ENCODE measurements around the gene HACD2. TPM values are rescaled to one million over a fixed set of nuclear protein-coding genes. Genes with fewer than 3 reads are reported as not detected.

Gene HACD2
- polyA plus RNA-seq, 3 donors = 12.9 to 17.1 (median 15.1) TPM

DNA sequence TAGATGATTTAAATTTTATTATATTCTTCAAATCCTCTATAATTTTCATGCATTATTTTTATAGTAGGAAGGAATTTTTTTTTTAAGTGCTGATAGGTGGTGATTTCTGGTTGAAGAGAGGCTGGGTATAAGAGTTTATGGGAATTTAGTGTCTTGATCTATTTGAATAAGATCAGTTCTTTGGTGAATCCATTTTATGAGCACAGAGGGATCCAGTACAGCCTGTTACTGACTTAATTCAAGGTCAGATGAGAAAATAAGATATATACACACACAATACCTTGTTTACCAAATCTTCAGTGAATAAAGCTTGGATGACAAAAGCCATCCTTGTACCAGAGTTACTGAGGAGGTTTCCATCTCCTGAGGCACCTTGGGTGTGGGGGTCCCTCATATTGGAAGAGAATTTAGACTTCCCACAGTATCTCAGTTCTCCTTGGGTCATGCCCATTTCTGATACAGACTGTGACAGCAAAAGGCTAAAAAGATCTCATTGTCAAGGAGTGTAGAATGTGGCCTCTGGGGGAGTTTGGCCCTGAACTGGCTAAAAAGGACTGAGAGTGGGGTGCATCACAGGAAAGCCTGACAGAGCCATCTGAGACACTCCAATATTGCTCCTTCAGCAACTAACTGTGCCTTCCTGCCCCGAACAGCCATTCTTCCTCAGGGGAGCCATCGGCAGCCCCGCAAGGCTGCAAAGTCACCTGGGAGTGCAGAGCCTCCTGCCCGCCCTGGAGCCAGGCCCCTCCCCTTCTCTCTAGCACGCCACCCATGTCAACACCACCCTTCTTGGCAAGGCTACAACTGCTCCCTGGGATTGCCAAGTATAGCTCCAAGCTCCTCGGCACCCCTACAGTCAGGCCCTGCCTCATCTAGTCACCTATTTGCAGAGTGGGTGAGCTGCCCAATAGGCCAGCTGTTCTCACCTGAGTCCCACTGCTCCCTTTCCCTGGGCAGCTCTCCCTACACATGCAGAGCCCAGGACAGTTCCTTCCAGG is 43.1 kb upstream of the HACD2 start:
- H3K36me3 Mint-ChIP-seq = peaks cover 0 to 6% of the 10 kb centered on the region in 2 donors
- TF ChIP-seq CTCF (IDR thresholded peaks at IDR 0.05) = no peak
- WGBS (ENCODE audit: insufficient coverage) = 99% methylated on average over 6 of the region's 6 CpGs
- peaks cover 0 to 4% (median 3%) of the 10 kb centered on the region in 3 donors for H3K27me3 Mint-ChIP-seq (ENCODE audit: low read depth in 3 of 3)
- H3K9me3 ChIP-seq (replicated peaks in 1 of 2; ENCODE audit: control insufficient read depth in 1 of 2, insufficient read depth in 1 of 2, low read length in 2 of 2) = no peaks in the 10 kb centered on the region
- H2AFZ ChIP-seq (ENCODE audit: insufficient read depth, low read depth, low read length, poor library complexity, severe bottlenecking) = no peak overlapping the region
- intact Hi-C loops (cut with micrococcal nuclease) = no loop called here
- H3K27ac ChIP-seq (ENCODE audit: low read depth in 1 of 2, low read length in 2 of 2) = no peak overlapping the region
- H3K9me3 Mint-ChIP-seq = peaks cover 0 to 5% (median 0%) of the 10 kb centered on the region in 7 donors
- no peaks in the 10 kb centered on the region for H3K79me2 ChIP-seq (ENCODE audit: insufficient read depth, low read length)
- no peak overlapping the region for H3K9ac ChIP-seq (ENCODE audit: insufficient read depth, low read length, poor library complexity, severe bottlenecking)
- peaks cover 0 to under 1% of the 10 kb centered on the region in 2 donors for H3K4me1 ChIP-seq (ENCODE audit: control insufficient read depth in 1 of 2, insufficient read depth in 2 of 2, low read length in 2 of 2)
- no peak overlapping the region for H3K4me2 ChIP-seq (replicated peaks; ENCODE audit: extremely low read depth, low read length, poor library complexity, severe bottlenecking)
- DNase-seq = no peak
- no peak overlapping the region for H3K4me3 Mint-ChIP-seq
- no peaks in the 10 kb centered on the region for H3K36me3 ChIP-seq (replicated peaks in 1 of 2; ENCODE audit: control insufficient read depth in 1 of 2, insufficient read depth in 2 of 2, low read length in 2 of 2)
- H3K27me3 ChIP-seq (ENCODE audit: control insufficient read depth in 2 of 2, insufficient read depth in 2 of 2, low read length in 2 of 2) = no peaks in the 10 kb centered on the region
- no peaks in the 10 kb centered on the region for H4K20me1 ChIP-seq (ENCODE audit: insufficient read depth, low read length)
- no peak overlapping the region for H3K4me3 ChIP-seq (replicated peaks in 1 of 3; ENCODE audit: low read depth in 2 of 3, low read length in 3 of 3)
- peaks cover 10% of the 10 kb centered on the region for H3K4me1 Mint-ChIP-seq
- peak overlapping the region in 2 of 7 donors; percentile 26 to 80 for H3K27ac Mint-ChIP-seq

DNA sequence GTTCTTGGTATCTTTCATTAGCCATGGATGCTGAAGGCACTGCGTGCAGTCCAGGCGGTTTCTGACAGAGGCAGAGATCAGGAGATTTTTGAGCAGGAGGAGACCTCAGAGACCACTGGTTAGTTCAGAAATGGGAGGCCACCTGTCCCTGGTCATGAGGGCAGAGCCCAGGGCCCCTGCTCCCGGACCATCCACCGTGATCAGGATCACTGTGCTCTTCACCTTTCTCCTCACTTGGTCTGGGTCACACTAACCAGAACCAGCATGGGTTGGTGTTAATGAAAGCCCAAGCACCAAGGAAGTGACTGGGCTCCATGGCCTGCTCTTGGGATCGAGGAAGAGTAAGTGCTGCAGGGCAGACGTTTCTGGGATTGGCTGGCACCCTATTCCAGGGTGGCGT is 42.0 kb upstream of the HACD2 start:
- no peak overlapping the region for H3K27ac ChIP-seq (ENCODE audit: low read depth in 1 of 2, low read length in 2 of 2)
- Mint-ChIP-seq H3K27me3 (ENCODE audit: low read depth in 3 of 3) (peaks cover 0 to 4% (median 3%) of the 10 kb centered on the region in 3 donors), H3K4me1 (peaks cover 16% of the 10 kb centered on the region), H3K4me3 (no peak overlapping the region), H3K27ac (no peak overlapping the region), H3K9me3 (peaks cover 0 to 4% (median 0%) of the 10 kb centered on the region in 7 donors), H3K36me3 (peaks cover 0 to 6% of the 10 kb centered on the region in 2 donors)
- no peaks in the 10 kb centered on the region for H3K27me3 ChIP-seq (ENCODE audit: control insufficient read depth in 2 of 2, insufficient read depth in 2 of 2, low read length in 2 of 2)
- H3K4me3 ChIP-seq (replicated peaks in 1 of 3; ENCODE audit: low read depth in 2 of 3, low read length in 3 of 3) = no peak overlapping the region
- no peaks in the 10 kb centered on the region for H3K79me2 ChIP-seq (ENCODE audit: insufficient read depth, low read length)
- peaks cover 9 to 12% of the 10 kb centered on the region in 2 donors for H3K4me1 ChIP-seq (ENCODE audit: control insufficient read depth in 1 of 2, insufficient read depth in 2 of 2, low read length in 2 of 2)
- H3K36me3 ChIP-seq (replicated peaks in 1 of 2; ENCODE audit: control insufficient read depth in 1 of 2, insufficient read depth in 2 of 2, low read length in 2 of 2) = no peaks in the 10 kb centered on the region
- WGBS (ENCODE audit: insufficient coverage) = 89% methylated on average over 4 of the region's 7 CpGs
- no peak overlapping the region for H3K4me2 ChIP-seq (replicated peaks; ENCODE audit: extremely low read depth, low read length, poor library complexity, severe bottlenecking)
- H3K9me3 ChIP-seq (replicated peaks in 1 of 2; ENCODE audit: control insufficient read depth in 1 of 2, insufficient read depth in 1 of 2, low read length in 2 of 2) = no peaks in the 10 kb centered on the region
- no peak for TF ChIP-seq CTCF (IDR thresholded peaks at IDR 0.05)
- H4K20me1 ChIP-seq (ENCODE audit: insufficient read depth, low read length) = no peaks in the 10 kb centered on the region
- DNase-seq = no peak
- H2AFZ ChIP-seq (ENCODE audit: insufficient read depth, low read depth, low read length, poor library complexity, severe bottlenecking) = no peak overlapping the region
- intact Hi-C loops (cut with micrococcal nuclease) = no loop called here
- H3K9ac ChIP-seq (ENCODE audit: insufficient read depth, low read length, poor library complexity, severe bottlenecking) = no peak overlapping the region

All from CD14-positive monocyte (primary cell).